GM21515 (cell line): ENCODE measurements around the gene EDA.

ENCODE experiments used
- ATAC-seq: cut with Tn5 transposase; IDR thresholded peaks from one replicate; pipeline ENCODE4 v1.9.1; 2021; ENCODE audit not compliant: unreplicated experiment

EDA gene

DNA sequence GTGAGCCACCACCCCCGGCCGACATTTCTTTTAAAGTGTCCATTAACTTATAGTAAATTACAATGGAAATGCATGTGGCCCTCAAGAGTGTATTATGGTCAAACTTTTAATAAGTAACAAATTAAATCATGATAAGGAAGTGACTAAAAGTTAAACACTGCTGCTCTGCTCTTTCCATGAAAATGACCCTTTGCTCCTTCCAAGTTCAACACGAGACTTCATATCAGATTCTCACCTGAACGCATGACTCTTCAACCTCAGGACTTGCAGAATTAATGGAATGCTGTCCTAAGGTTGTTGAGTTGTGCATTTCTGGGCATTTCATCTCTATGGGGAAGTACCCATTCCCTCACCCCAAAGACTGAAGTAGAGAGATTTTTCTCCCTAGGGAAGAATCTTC lies 406.7 kb downstream of the EDA start:
- ATAC-seq = no peak

DNA sequence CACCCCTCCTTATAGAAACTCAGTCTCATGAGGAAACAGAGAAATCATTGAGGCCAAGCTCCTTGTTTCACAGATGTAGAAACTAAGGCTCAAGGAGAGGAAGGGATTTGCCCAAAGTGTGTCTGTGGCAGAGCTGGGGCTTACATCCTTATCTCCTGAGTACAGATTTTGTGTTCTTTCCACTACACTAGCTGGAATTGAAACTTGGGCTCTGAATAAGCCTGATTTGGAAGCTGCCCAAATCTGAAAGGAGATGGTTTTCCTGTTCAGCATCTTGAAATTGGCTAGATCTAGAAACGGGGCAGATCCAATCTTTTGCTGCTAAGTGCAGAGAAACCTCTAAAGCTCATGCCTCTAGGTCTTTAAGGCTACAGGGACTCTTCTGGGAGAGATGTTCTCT lies 409.6 kb downstream of the EDA start:
- ATAC-seq = no peak

DNA sequence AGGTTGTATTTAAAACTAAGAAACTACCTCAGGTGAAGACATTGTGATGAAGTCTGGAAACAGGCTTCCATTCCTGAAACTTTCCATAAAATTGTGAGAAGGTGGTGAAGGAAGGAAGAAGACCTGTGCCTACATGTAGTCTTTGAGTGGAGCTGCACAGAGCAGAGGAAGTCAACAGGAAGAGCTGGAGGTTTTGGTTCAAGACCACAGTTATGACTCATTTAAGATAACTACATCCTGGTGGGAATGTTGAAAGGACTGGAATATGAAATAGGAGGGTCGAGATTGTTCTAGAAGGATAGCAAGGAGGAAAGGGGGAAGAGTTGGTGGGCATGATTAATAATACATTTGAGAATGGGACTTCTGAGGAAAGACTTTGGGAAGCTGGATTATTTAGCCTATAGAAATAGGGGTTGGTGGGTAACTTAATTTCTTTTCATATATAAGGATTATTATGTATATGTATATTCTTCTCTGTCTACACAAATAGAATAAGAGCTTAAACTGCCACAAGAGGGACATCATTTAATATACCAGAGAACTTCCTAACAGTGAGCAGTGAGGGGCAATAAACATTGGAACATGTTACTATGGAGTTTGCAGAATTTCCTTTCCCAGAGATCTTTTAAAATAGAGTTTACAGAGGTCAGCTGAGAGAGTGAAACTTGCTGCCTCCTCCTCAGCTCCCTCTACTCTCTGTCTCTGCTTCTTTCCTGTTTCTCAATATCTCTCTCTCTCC lies 410.4 kb downstream of the EDA start:
- no peak for ATAC-seq

DNA sequence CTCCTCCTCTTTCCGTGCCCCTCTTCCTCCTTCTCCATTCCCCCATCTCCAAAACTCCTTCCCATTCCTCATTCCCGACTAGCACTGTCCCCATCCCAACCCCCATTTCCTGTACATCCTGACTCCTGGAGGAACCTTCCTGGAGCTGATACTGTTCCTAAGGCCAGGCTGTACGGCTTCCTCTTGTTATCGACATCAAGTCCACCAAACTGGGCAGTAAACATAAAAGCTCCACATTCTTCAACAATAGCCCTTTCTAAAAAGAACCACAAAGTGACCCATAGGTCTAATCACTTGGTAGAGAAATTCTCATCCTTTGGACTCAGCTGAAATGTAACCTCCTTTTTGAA lies 410.9 kb downstream of the EDA start:
- no peak for ATAC-seq

GRCh38 chrX:70029863-70030262 lies 413.9 kb downstream of the EDA start:
- no peak for ATAC-seq

DNA sequence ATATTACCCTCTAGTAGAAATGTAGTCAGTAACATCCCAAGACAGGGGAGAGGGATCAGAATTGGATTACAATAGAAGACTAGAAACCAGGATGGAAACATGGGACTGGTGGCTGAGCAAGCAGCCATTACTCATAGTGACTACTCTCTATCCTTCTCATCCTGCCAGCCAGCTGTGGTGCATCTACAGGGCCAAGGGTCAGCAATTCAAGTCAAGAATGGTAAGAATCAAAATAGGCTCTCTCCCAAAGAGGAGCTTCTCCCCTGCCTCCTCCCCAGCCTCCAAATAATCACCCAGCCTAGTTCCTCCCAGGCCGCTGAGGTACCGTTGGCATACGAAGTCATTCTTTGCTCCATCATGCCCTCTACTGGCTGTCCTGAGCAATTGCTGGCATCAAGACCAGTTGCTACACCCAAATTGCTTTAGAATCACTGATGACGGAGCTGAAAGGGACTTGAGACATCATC lies 414.4 kb downstream of the EDA start:
- ATAC-seq = peak; percentile 70

DNA sequence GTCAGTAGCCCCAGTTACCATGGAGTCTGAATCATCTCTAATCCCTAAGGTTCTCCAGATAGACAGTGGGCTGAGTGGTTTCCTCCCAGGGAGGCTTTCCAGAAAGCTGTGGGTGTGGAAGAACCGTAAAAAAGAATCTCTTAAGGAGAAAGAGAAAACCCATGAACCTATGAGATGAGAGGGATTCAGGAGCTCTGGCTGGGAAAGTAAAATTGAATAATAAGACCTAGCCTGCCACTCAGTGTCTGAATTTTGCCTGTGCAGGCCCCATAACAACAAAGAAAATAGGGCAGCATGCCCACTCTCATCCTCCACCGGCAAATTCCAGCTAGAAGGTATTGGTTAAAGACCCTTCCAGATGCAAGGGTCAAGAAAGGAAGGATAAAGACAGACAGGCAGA lies 416.9 kb downstream of the EDA start:
- no peak for ATAC-seq

GRCh38 chrX:70033348-70034051 lies 417.6 kb downstream of the EDA start:
- peak; percentile 68 for ATAC-seq

- no peak for ATAC-seq
Observed at GRCh38 chrX:70034646-70035045, 418.7 kb downstream of the EDA start.

GRCh38 chrX:70038515-70038914 lies 422.6 kb downstream of the EDA start:
- no peak for ATAC-seq

DNA sequence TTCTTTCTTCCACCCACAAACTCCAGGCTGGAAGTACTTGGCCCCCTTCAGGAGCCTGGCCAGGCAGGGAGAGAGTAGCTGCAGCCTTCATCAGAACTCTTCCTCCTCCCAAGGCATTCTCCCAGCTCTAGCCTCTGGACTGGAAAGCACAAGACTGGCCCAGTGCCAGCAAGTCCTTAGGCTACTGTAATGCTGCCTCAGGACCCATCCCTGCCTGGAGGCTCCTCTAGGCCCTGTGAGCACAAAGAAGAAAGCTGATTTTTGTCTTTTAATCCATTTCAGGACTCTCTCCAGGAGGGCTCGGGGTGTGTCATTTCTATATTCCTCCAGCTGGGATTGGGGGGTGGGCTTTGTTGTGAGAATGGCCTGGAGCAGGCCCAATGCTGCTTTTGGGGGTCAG lies 423.0 kb downstream of the EDA start:
- no peak for ATAC-seq

GRCh38 chrX:70039758-70040157 lies 423.8 kb downstream of the EDA start:
- ATAC-seq = no peak

GRCh38 chrX:70041993-70042392 lies 426.1 kb downstream of the EDA start:
- no peak for ATAC-seq

GRCh38 chrX:70042399-70043371 lies 426.8 kb downstream of the EDA start:
- ATAC-seq = no peak

- ATAC-seq = no peak
Observed at GRCh38 chrX:70043685-70044084, 427.8 kb downstream of the EDA start.

DNA sequence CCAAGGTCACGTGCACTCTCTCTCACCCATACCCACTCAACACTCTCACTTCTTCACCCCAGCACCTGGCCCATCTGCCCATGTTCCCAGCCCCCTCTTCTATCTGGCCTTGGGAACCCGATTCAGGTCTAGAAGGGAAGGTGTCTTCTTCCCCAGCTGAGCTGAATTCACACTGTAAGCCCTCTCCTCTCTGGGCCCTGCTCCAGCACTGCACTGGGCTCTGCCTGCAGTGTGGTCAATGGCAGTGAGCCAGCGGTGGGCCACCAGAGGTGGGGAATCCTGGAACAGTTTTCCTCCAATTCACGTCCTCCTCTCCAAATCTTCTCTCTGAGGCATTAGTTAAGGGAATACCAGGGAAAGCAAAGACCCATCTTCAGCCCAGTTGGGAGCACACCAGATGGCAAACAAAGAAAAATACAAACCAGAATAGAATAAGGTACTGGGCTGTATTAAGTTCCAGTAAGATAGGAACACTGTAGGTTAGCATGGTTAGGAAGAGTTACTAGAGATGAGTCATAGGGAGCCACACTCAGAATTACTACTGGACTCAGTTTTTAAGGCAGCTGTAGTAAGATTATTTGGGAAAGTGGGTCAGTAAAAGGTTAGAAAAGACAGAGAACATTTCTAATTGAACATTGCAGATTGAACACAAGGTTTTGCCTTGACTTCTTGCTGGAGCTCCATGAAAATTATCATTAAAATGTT lies 428.8 kb downstream of the EDA start:
- ATAC-seq = no peak

DNA sequence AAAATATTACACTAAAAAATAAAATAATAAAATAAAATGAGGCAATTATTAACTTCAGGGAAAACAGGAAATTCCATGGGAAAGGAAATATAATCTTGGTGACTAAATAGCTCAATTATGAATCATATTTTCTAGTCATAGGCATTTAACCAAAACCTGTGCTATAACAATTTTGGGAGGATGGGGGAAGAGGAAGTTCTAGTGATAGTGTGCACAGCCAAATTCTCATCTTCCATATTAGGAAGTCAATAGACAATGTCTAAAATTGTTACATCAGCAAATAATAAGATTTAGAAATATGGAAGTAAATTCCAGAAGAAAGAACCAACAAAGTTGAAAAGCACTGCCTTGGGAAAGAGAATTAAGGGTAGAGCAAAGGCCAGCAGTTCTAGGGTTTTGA lies 431.1 kb downstream of the EDA start:
- ATAC-seq = no peak

- ATAC-seq = no peak
Observed at GRCh38 chrX:70049406-70049805, 433.5 kb downstream of the EDA start.

DNA sequence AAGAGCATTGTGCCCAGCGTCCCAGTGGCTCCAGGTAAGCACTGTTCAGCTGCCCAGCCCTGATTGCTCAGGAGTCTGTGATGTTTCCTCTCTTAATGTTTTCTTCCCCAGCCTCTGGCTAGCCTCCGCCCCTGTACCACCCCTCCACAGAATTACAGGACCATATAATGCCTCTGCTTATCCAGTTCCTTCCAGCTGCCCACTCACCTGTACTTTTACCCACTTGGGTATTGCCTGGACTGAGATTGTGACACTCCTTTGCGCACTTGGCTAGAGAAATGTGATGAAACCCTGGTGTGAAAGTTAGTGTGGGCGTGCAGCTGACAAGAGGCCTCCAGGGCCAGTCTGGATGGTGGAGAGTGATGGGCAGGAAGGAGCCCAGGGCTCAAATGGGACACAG lies 434.0 kb downstream of the EDA start, which contains the start of gene AWAT2:
Gene AWAT2 (minus strand): TSS at position 14 of the 400 bp plus-strand sequence. CDS start 6 bp downstream, at position 8.
- no peak for ATAC-seq

- ATAC-seq = no peak
Observed at GRCh38 chrX:70052895-70053615, 437.1 kb downstream of the EDA start.
